Mononuclear cell (primary cell): ENCODE data around the gene UBE2D4. TPM values are rescaled to one million over a fixed set of nuclear protein-coding genes. Genes with fewer than 3 reads are reported as not detected.
"Not testable (repeated sequence)": the region's sequence is repeated elsewhere in the genome, so short reads cannot be mapped to it uniquely, and the experiment has no call there.

Experiments used
- H3K27me3 ChIP-seq: 2 replicates; pipeline ENCODE4 v1.6.0; 2011; ENCODE audit warnings: low read length, control low read depth; ENCODE audit not compliant: insufficient read depth
- H3K4me1 ChIP-seq: 2 replicates; pipeline ENCODE4 v1.5.1; 2011; ENCODE audit warnings: mild to moderate bottlenecking, low read length, control low read depth; ENCODE audit not compliant: insufficient read depth
- H3K4me3 ChIP-seq: 2 replicates; pipeline ENCODE4 v1.5.1; 2011; ENCODE audit warnings: mild to moderate bottlenecking, low read length, moderate library complexity
- H3K9me3 ChIP-seq: 2 replicates; pipeline ENCODE4 v1.5.1; 2011; ENCODE audit warnings: low read depth, mild to moderate bottlenecking, control low read depth, low read length
- total RNA-seq: library from RNA; depleted of rRNA; stranded (reverse); fragments of >200 nt; gene quantifications from one replicate; pipeline ENCODE4 v1.2.3, GENCODE V29; 2012

The UBE2D4 gene
- 6.3 TPM for total RNA-seq

- H3K4me1 ChIP-seq, result peaks cover 24% of the 10 kb centered on the region
These were observed at the start of gene UBE2D4 for GRCh38 chr7:43925984-43926797. TSS of gene UBE2D4 (plus strand) at chr7:43926436. CDS start at chr7:43926533, 97 bp downstream.

GRCh38 chr7:43876976-43877745 is 49.1 kb upstream of the UBE2D4 start:
- H3K4me3 ChIP-seq, result no peak overlapping the region
- H3K4me1 ChIP-seq, result peaks cover 11% of the 10 kb centered on the region
- H3K27me3 ChIP-seq, result no peaks in the 10 kb centered on the region

More at GRCh38 chr7:43925984-43926797, at the start of gene UBE2D4:
- Histone ChIP-seq H3K27me3 (no peaks in the 10 kb centered on the region), H3K4me3 (peak within 1 kb of the TSS; percentile 67), H3K9me3 (no peaks in the 10 kb centered on the region)

GRCh38 chr7:43877968-43878864 is 48.0 kb upstream of the UBE2D4 start:
- Histone ChIP-seq H3K4me3 (no peak overlapping the region), H3K9me3 (no peaks in the 10 kb centered on the region)

More at GRCh38 chr7:43876976-43877745, 49.1 kb upstream of the UBE2D4 start:
- no peaks in the 10 kb centered on the region for H3K9me3 ChIP-seq

GRCh38 chr7:43878867-43879266 is 47.4 kb upstream of the UBE2D4 start:
- no peak overlapping the region for H3K4me3 ChIP-seq
- no peaks in the 10 kb centered on the region for H3K27me3 ChIP-seq
- H3K4me1 ChIP-seq, result peaks cover 11% of the 10 kb centered on the region
- H3K9me3 ChIP-seq, result no peaks in the 10 kb centered on the region

More at GRCh38 chr7:43877968-43878864, 48.0 kb upstream of the UBE2D4 start:
- Histone ChIP-seq H3K4me1 (peaks cover 11% of the 10 kb centered on the region), H3K27me3 (no peaks in the 10 kb centered on the region)

GRCh38 chr7:43879477-43879876 is 46.8 kb upstream of the UBE2D4 start:
- no peaks in the 10 kb centered on the region for H3K9me3 ChIP-seq
- H3K27me3 ChIP-seq, result no peaks in the 10 kb centered on the region
- H3K4me3 ChIP-seq, result no peak overlapping the region
- peaks cover 11% of the 10 kb centered on the region for H3K4me1 ChIP-seq

- Histone ChIP-seq H3K27me3 (no peaks in the 10 kb centered on the region), H3K9me3 (no peaks in the 10 kb centered on the region), H3K4me1 (peaks cover 11% of the 10 kb centered on the region), H3K4me3 (no peak overlapping the region)
These were observed 45.6 kb upstream of the UBE2D4 start for GRCh38 chr7:43880596-43880995.

GRCh38 chr7:43884209-43884608 is 42.0 kb upstream of the UBE2D4 start:
- H3K27me3 ChIP-seq, result no peaks in the 10 kb centered on the region
- no peaks in the 10 kb centered on the region for H3K4me1 ChIP-seq
- no peaks in the 10 kb centered on the region for H3K9me3 ChIP-seq
- H3K4me3 ChIP-seq, result no peak overlapping the region

- H3K4me3 ChIP-seq, result no peak overlapping the region
- peaks cover 3% of the 10 kb centered on the region for H3K4me1 ChIP-seq
- no peaks in the 10 kb centered on the region for H3K9me3 ChIP-seq
- no peaks in the 10 kb centered on the region for H3K27me3 ChIP-seq
These were observed 41.6 kb upstream of the UBE2D4 start for GRCh38 chr7:43884617-43885016.

- H3K27me3 ChIP-seq, result no peaks in the 10 kb centered on the region
- no peaks in the 10 kb centered on the region for H3K9me3 ChIP-seq
- H3K4me1 ChIP-seq, result peaks cover 16% of the 10 kb centered on the region
- no peak overlapping the region for H3K4me3 ChIP-seq
These were observed 37.0 kb upstream of the UBE2D4 start for GRCh38 chr7:43888993-43889945.

- Histone ChIP-seq H3K27me3 (no peaks in the 10 kb centered on the region), H3K4me3 (no peak overlapping the region), H3K9me3 (no peaks in the 10 kb centered on the region), H3K4me1 (peaks cover 16% of the 10 kb centered on the region)
These were observed 35.8 kb upstream of the UBE2D4 start for GRCh38 chr7:43890468-43890867.

- Histone ChIP-seq H3K27me3 (no peaks in the 10 kb centered on the region), H3K9me3 (no peaks in the 10 kb centered on the region), H3K4me1 (peaks cover 16% of the 10 kb centered on the region), H3K4me3 (no peak overlapping the region)
These were observed 34.9 kb upstream of the UBE2D4 start for GRCh38 chr7:43891069-43891955.

- Histone ChIP-seq H3K27me3 (no peaks in the 10 kb centered on the region), H3K4me3 (no peak overlapping the region), H3K4me1 (peaks cover 13% of the 10 kb centered on the region), H3K9me3 (no peaks in the 10 kb centered on the region)
These were observed 30.3 kb upstream of the UBE2D4 start for GRCh38 chr7:43895847-43896415.

- H3K4me3 ChIP-seq, H3K27me3 ChIP-seq, H3K4me1 ChIP-seq, H3K9me3 ChIP-seq: not testable (repeated sequence)
These were observed 27.7 kb upstream of the UBE2D4 start for GRCh38 chr7:43898571-43898970.
